K562 (cell line): ENCODE results near the gene VPS37D. TPM values are rescaled to one million over a fixed set of nuclear protein-coding genes. Genes with fewer than 3 reads are reported as not detected.
A peak's percentile ranks its signal among the peaks of the same experiment; 100 is the strongest.

Experiments
- ADNP ChIP-seq: fragments of 200-800 bp; sonication (Bioruptor generic); IDR thresholded peaks from 2 replicates; pipeline ENCODE4 v1.6.1; 2016; ENCODE audit warnings: missing genetic modification characterization, missing compliant biosample characterization
- ARNT ChIP-seq, 2 experiments: fragments of 450-650 bp; IDR thresholded peaks; 2 replicates each; pipeline ENCODE4 v1.6.1; 2016; ENCODE audit warnings: mild to moderate bottlenecking in 1 of 2
- ATF7 ChIP-seq: fragments of 450-650 bp; IDR thresholded peaks from 2 replicates; pipeline ENCODE4 v1.7.1; 2014; ENCODE audit warnings: mild to moderate bottlenecking, moderate library complexity
- BDP1 ChIP-seq: IDR thresholded peaks from 3 replicates; pipeline ENCODE4 v1.6.1; 2011; ENCODE audit not compliant: insufficient read length, insufficient read depth
- CREB3L1 ChIP-seq: fragments of 450-650 bp; IDR thresholded peaks from 2 replicates; pipeline ENCODE4 v1.6.1; 2014; ENCODE audit warnings: low read depth, mild to moderate bottlenecking, moderate library complexity, borderline replicate concordance
- DNMT1 ChIP-seq: fragments of 450-650 bp; IDR thresholded peaks from 2 replicates; pipeline ENCODE4 v1.6.1; 2016; ENCODE audit warnings: antibody characterized with exemption, mild to moderate bottlenecking
- HDAC6 ChIP-seq: IDR thresholded peaks from 2 replicates; pipeline ENCODE4 v1.6.1; 2012; ENCODE audit warnings: low read depth, mild to moderate bottlenecking, control low read depth, inconsistent platforms, low read length, moderate library complexity
- IRF2 ChIP-seq: sonication (generic); formaldehyde crosslinking; IDR thresholded peaks from 2 replicates; pipeline ENCODE4 v1.8.1; 2022; ENCODE audit warnings: mild to moderate bottlenecking, missing genetic modification reagents
- SMARCA4 ChIP-seq: fragments of 450-650 bp; IDR thresholded peaks from 2 replicates; pipeline ENCODE4 v1.6.1; 2016
- SRSF1 ChIP-seq: fragments of 200-400 bp; formaldehyde crosslinking; IDR thresholded peaks from 2 replicates; pipeline ENCODE4 v1.6.1; 2017; ENCODE audit warnings: mild to moderate bottlenecking, low read depth, low read length, moderate library complexity
- SRSF3 ChIP-seq: fragments of 200-400 bp; formaldehyde crosslinking; IDR thresholded peaks from 2 replicates; pipeline ENCODE4 v1.6.1; 2016; ENCODE audit warnings: mild to moderate bottlenecking, low read length, moderate library complexity; ENCODE audit not compliant: insufficient read depth
- SRSF9 ChIP-seq: fragments of 200-400 bp; formaldehyde crosslinking; IDR thresholded peaks from 2 replicates; pipeline ENCODE4 v1.6.1; 2017; ENCODE audit warnings: low read depth, low read length, borderline replicate concordance
- TARDBP ChIP-seq: fragments of 450-650 bp; IDR thresholded peaks from 2 replicates; pipeline ENCODE4 v1.6.1; 2016
- TGIF2 ChIP-seq: sonication (generic); formaldehyde crosslinking; IDR thresholded peaks from 2 replicates; pipeline ENCODE4 v1.8.1; 2022; ENCODE audit warnings: mild to moderate bottlenecking, missing genetic modification reagents, moderate library complexity
- ZC3H8 ChIP-seq: fragments of 450-650 bp; IDR thresholded peaks from 2 replicates; pipeline ENCODE4 v1.6.1; 2017
- ZNF12 ChIP-seq: sonication (generic); formaldehyde crosslinking; IDR thresholded peaks from 2 replicates; pipeline ENCODE4 v1.4.0; 2020; ENCODE audit warnings: mild to moderate bottlenecking, missing genetic modification reagents
- ZNF23 ChIP-seq: fragments of 250-450 bp; sonication (Bioruptor Pico); IDR thresholded peaks from 2 replicates; pipeline ENCODE4 v1.4.0; 2020; ENCODE audit warnings: mild to moderate bottlenecking
- ZNF57 ChIP-seq: fragments of 450-650 bp; formaldehyde crosslinking; IDR thresholded peaks from 2 replicates; pipeline ENCODE4 v1.4.0; 2020; ENCODE audit warnings: mild to moderate bottlenecking, moderate library complexity
- ZNF589 ChIP-seq: fragments of 200-800 bp; sonication (Bioruptor generic); IDR thresholded peaks from 2 replicates; pipeline ENCODE4 v1.6.1; 2016; ENCODE audit warnings: low read depth, missing genetic modification characterization, missing compliant biosample characterization
- ZNF707 ChIP-seq: fragments of 250-450 bp; sonication (Bioruptor Pico); conservative IDR thresholded peaks from 2 replicates; pipeline ENCODE4 v1.8.0; 2022; ENCODE audit warnings: inconsistent platforms, mild to moderate bottlenecking, moderate library complexity
- polyA plus RNA-seq, 8 experiments: library from polyadenylated mRNA; depleted of rRNA in 4 of 8; stranded (reverse) in 5 of 8; unstranded in 3 of 8; fragments of >200 nt; fragmentation: Nextera tagmentation in 2 of 8; fragmentation: Illumina TruSeq in 1 of 8; extraction: Ambion mirVana in 2 of 8; extraction: Trizol in 1 of 8; gene quantifications; 2 replicates each; pipeline versions ENCODE4 v1.2.1 to v1.2.3, GENCODE V29; 2011 to 2014; ENCODE audit warnings: inconsistent platforms in 1 of 8, missing spikeins in 1 of 8
- total RNA-seq, 7 experiments: library from RNA; depleted of rRNA in 6 of 7; stranded (reverse); fragments of >200 nt in 6 of 7; fragmentation: Illumina TruSeq in 2 of 7; extraction: Trizol in 2 of 7; gene quantifications; 2 replicates each; pipeline versions ENCODE4 v1.2.1 to v1.2.3, GENCODE V29; 2011 to 2021; ENCODE audit warnings: low replicate concordance in 1 of 7
- TF ChIP-seq, protein P1 (sequence below): sonication (generic); formaldehyde crosslinking; IDR thresholded peaks from 2 replicates; pipeline ENCODE4 v1.8.1; 2023; ENCODE audit warnings: mild to moderate bottlenecking, missing genetic modification reagents
- TF ChIP-seq, protein P2 (sequence below): sonication (generic); formaldehyde crosslinking; IDR thresholded peaks from 2 replicates; pipeline ENCODE4 v1.9.0; 2022; ENCODE audit warnings: mild to moderate bottlenecking, missing genetic modification reagents
- TF ChIP-seq, protein P3 (sequence below): fragments of 250-450 bp; sonication (Bioruptor Pico); IDR thresholded peaks from 2 replicates; pipeline ENCODE4 v1.5.1; 2021; ENCODE audit warnings: mild to moderate bottlenecking

The VPS37D gene
- total and polyA plus RNA-seq, 9 of the 15 experiments (the other 6 are each of a cell fraction or from before 2014, with no cell fraction given), result 0.25 to 2.3 (median 1.0) TPM; not detected in 3

- TF ChIP-seq, protein P1, sequence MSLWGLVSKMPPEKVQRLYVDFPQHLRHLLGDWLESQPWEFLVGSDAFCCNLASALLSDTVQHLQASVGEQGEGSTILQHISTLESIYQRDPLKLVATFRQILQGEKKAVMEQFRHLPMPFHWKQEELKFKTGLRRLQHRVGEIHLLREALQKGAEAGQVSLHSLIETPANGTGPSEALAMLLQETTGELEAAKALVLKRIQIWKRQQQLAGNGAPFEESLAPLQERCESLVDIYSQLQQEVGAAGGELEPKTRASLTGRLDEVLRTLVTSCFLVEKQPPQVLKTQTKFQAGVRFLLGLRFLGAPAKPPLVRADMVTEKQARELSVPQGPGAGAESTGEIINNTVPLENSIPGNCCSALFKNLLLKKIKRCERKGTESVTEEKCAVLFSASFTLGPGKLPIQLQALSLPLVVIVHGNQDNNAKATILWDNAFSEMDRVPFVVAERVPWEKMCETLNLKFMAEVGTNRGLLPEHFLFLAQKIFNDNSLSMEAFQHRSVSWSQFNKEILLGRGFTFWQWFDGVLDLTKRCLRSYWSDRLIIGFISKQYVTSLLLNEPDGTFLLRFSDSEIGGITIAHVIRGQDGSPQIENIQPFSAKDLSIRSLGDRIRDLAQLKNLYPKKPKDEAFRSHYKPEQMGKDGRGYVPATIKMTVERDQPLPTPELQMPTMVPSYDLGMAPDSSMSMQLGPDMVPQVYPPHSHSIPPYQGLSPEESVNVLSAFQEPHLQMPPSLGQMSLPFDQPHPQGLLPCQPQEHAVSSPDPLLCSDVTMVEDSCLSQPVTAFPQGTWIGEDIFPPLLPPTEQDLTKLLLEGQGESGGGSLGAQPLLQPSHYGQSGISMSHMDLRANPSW, result no peak
- TF ChIP-seq HDAC6 (no peak), ZNF12 (no peak), IRF2 (CRISPR knock-in tag) (no peak), ATF7 (peak; percentile 49; the same call in 1 of the 2 replicates), BDP1 (no peak), ZC3H8 (no peak), ZNF589 (CRISPR knock-in tag) (no peak), ZNF57 (CRISPR knock-in tag) (no peak), ZNF707 (no peak), DNMT1 (no peak), SRSF9 (no peak), TARDBP (no peak), CREB3L1 (peak; percentile 49; the same call in 1 of the 2 replicates), ARNT (IDR thresholded peaks at IDR 0.05) (no peak), SRSF3 (no peak), ADNP (no peak), TGIF2 (CRISPR knock-in tag) (peak; percentile 84; the same call in 1 of the 2 replicates), ZNF23 (CRISPR knock-in tag) (no peak), SRSF1 (no peak), SMARCA4 (no peak)
- TF ChIP-seq, protein P2, sequence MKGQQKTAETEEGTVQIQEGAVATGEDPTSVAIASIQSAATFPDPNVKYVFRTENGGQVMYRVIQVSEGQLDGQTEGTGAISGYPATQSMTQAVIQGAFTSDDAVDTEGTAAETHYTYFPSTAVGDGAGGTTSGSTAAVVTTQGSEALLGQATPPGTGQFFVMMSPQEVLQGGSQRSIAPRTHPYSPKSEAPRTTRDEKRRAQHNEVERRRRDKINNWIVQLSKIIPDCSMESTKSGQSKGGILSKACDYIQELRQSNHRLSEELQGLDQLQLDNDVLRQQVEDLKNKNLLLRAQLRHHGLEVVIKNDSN (CRISPR knock-in tag), result no peak
- TF ChIP-seq, protein P3, sequence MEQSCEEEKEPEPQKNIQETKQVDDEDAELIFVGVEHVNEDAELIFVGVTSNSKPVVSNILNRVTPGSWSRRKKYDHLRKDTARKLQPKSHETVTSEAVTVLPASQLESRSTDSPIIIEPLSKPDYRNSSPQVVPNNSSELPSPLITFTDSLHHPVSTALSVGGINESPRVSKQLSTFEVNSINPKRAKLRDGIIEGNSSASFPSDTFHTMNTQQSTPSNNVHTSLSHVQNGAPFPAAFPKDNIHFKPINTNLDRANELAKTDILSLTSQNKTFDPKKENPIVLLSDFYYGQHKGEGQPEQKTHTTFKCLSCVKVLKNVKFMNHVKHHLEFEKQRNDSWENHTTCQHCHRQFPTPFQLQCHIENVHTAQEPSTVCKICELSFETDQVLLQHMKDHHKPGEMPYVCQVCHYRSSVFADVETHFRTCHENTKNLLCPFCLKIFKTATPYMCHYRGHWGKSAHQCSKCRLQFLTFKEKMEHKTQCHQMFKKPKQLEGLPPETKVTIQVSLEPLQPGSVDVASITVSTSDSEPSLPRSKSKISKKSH (CRISPR knock-in tag), result no peak
Measured at GRCh38 chr7:73718905-73719805, 51.5 kb downstream of the VPS37D start, which contains the start of gene STX1A (continued).
